Measurements from ENCODE around the gene MOB3B. TPM values are rescaled to one million over a fixed set of nuclear protein-coding genes. Genes with fewer than 3 reads are reported as not detected.

Gene MOB3B
- total RNA-seq, 2 experiments from 2014 or later, result 0.25 to 0.30 TPM

DNA sequence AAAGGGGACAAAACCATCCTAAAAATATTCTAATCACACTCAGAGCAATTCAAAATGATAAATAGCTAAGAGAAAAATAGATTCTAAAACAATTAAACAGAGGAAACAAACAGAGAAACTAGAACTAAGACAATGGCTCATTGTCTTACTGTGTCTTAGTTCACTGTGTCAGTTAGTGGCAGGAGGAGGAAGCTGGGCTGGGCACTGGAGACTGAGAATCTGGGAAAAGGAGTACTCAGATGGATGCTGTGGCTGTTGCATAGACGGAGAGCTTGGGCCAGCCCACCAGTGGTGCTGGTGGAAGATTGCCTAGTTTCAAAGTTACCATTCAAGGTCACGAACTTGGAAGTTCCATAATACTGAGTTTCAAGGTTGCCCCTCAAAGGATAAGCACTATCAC, 100.2 kb downstream of the MOB3B start:
- intact Hi-C loops (cut with DNase I, micrococcal nuclease), result loop anchor here in 1 of 2 experiments (10.0 kb wide), 1 partner anchor 65 kb away; no protein-coding TSS in a partner anchor
- Histone ChIP-seq H3K4me3 (ENCODE audit: low read length) (no peak overlapping the region), H3K27me3 (ENCODE audit: control insufficient read depth in 1 of 2, insufficient read depth in 2 of 2, low read length in 2 of 2) (no peaks in the 10 kb centered on the region), H3K27ac (ENCODE audit: low read depth in 1 of 2, low read length in 2 of 2) (no peak overlapping the region), H3K36me3 (ENCODE audit: insufficient read depth, low read length) (no peaks in the 10 kb centered on the region), H3K9me3 (ENCODE audit: control insufficient read depth in 1 of 2, insufficient read depth in 1 of 2, low read length in 2 of 2) (no peaks in the 10 kb centered on the region), H3K4me1 (ENCODE audit: insufficient read depth, low read length) (no peaks in the 10 kb centered on the region)
- TF ChIP-seq, protein P1, sequence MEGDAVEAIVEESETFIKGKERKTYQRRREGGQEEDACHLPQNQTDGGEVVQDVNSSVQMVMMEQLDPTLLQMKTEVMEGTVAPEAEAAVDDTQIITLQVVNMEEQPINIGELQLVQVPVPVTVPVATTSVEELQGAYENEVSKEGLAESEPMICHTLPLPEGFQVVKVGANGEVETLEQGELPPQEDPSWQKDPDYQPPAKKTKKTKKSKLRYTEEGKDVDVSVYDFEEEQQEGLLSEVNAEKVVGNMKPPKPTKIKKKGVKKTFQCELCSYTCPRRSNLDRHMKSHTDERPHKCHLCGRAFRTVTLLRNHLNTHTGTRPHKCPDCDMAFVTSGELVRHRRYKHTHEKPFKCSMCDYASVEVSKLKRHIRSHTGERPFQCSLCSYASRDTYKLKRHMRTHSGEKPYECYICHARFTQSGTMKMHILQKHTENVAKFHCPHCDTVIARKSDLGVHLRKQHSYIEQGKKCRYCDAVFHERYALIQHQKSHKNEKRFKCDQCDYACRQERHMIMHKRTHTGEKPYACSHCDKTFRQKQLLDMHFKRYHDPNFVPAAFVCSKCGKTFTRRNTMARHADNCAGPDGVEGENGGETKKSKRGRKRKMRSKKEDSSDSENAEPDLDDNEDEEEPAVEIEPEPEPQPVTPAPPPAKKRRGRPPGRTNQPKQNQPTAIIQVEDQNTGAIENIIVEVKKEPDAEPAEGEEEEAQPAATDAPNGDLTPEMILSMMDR (IDR thresholded peaks at IDR 0.05), result no peak
- ChIA-PET CTCF (interaction anchor here (0.6 kb wide), 1 partner anchor 36 kb away, joined by 3 read pairs; no protein-coding TSS in a partner anchor), POLR2A (no interaction called here)
- Mint-ChIP-seq H3K36me3 (ENCODE audit: low read depth) (no peaks in the 10 kb centered on the region), H3K27ac (no peak overlapping the region), H3K4me1 (ENCODE audit: low read depth) (peaks cover 11% of the 10 kb centered on the region), H3K9me3 (no peaks in the 10 kb centered on the region), H3K4me3 (no peak overlapping the region), H3K27me3 (no peaks in the 10 kb centered on the region)
- no peak for DNase-seq
- ATAC-seq (ENCODE audit: poor library complexity), result no peak

DNA sequence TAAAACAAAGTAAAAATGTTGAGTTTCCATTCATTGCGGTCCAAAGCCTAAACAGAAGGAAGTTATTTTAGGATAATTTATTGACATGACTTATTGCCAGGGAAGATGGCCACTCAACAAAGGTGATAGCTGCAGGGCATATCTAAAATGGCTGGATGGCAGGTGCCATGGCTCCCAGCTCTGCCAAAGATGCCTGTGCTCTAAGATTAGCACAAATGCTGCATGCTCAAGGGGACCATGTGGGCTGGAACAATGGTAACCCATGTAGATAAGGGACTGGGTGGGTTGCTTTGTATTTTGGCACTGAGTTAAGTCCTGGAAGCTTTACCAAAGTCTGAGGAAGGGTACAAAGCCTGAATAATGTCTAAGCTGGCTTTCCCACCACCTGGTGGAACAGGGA, 101.1 kb downstream of the MOB3B start:
- no peaks in the 10 kb centered on the region for H3K9me3 ChIP-seq (ENCODE audit: control insufficient read depth in 1 of 2, insufficient read depth in 1 of 2, low read length in 2 of 2)
- TF ChIP-seq, protein P1 (IDR thresholded peaks at IDR 0.05), result no peak
- no peaks in the 10 kb centered on the region for H3K27me3 Mint-ChIP-seq
- no peaks in the 10 kb centered on the region for H3K9me3 Mint-ChIP-seq
- no peaks in the 10 kb centered on the region for H3K36me3 ChIP-seq (ENCODE audit: insufficient read depth, low read length)
- CTCF ChIA-PET, result no interaction called here
- no peak overlapping the region for H3K4me3 Mint-ChIP-seq
- no peak overlapping the region for H3K27ac Mint-ChIP-seq
- ATAC-seq (ENCODE audit: poor library complexity) (no peak), DNase-seq (no peak)
- POLR2A ChIA-PET, result no interaction called here
- H3K4me3 ChIP-seq (ENCODE audit: low read length), result no peak overlapping the region
- no peak overlapping the region for H3K27ac ChIP-seq (ENCODE audit: low read depth in 1 of 2, low read length in 2 of 2)
- no peaks in the 10 kb centered on the region for H3K4me1 ChIP-seq (ENCODE audit: insufficient read depth, low read length)
- H3K27me3 ChIP-seq (ENCODE audit: control insufficient read depth in 1 of 2, insufficient read depth in 2 of 2, low read length in 2 of 2), result no peaks in the 10 kb centered on the region
- intact Hi-C loops (cut with DNase I, micrococcal nuclease), result loop anchor here in 1 of 2 experiments (10.0 kb wide), 1 partner anchor 66 kb away; no protein-coding TSS in a partner anchor
- peaks cover 11% of the 10 kb centered on the region for H3K4me1 Mint-ChIP-seq (ENCODE audit: low read depth)
- H3K36me3 Mint-ChIP-seq (ENCODE audit: low read depth), result no peaks in the 10 kb centered on the region

DNA sequence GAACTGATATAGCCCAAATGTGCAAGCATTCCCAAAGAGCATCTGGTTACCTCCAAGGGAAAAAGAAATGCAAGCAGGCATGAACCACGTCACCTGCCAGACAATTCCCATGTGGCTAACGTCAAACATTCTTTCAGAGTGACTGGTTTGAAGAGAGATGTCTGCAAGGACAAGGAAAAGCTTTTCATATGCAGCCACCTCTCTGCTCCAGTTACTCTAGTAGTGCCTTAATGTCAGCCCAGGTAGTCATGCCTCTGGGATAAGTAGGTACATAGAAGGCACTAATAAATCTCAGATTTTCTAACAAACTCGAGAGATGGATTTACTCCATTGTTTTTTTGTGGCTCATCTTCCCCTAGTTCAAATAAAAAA, 102.4 kb downstream of the MOB3B start:
- no peak for ATAC-seq (ENCODE audit: poor library complexity)
- intact Hi-C loops (cut with DNase I, micrococcal nuclease), result loop anchor here in 1 of 2 experiments (10.0 kb wide), 1 partner anchor 68 kb away; no protein-coding TSS in a partner anchor
- TF ChIP-seq, protein P1 (IDR thresholded peaks at IDR 0.05), result no peak

More for the DNA sequence above, 102.4 kb downstream of the MOB3B start:
- Histone ChIP-seq H3K27ac (ENCODE audit: low read depth in 1 of 2, low read length in 2 of 2) (no peak overlapping the region), H3K4me1 (ENCODE audit: insufficient read depth, low read length) (no peaks in the 10 kb centered on the region), H3K36me3 (ENCODE audit: insufficient read depth, low read length) (no peaks in the 10 kb centered on the region), H3K4me3 (ENCODE audit: low read length) (no peak overlapping the region), H3K27me3 (ENCODE audit: control insufficient read depth in 1 of 2, insufficient read depth in 2 of 2, low read length in 2 of 2) (no peaks in the 10 kb centered on the region), H3K9me3 (ENCODE audit: control insufficient read depth in 1 of 2, insufficient read depth in 1 of 2, low read length in 2 of 2) (no peaks in the 10 kb centered on the region)
- DNase-seq, result no peak
- ChIA-PET CTCF (no interaction called here), POLR2A (no interaction called here)
- Mint-ChIP-seq H3K27ac (no peak overlapping the region), H3K4me1 (ENCODE audit: low read depth) (peaks cover 7% of the 10 kb centered on the region), H3K9me3 (no peaks in the 10 kb centered on the region), H3K36me3 (ENCODE audit: low read depth) (no peaks in the 10 kb centered on the region), H3K27me3 (no peaks in the 10 kb centered on the region), H3K4me3 (no peak overlapping the region)
